Stimulated activated CD4-positive, alpha-beta T cell treated with anti-CD3 and anti-CD28 coated beads, Interleukin-1b, Interleukin-23, amount 100 ng/mL, for 1 hour (primary cell): Measurements from ENCODE around the gene EWSR1.
"Not testable (repeated sequence)": the region's sequence is repeated elsewhere in the genome, so short reads cannot be mapped to it uniquely, and the experiment has no call there.

ENCODE experiments used
- DNase-seq, 2 donors: peaks; one replicate each; pipeline ENCODE4 v3.0.0-alpha.2; 2020; ENCODE audit warnings: low read depth in 2 of 2

The EWSR1 gene

DNA sequence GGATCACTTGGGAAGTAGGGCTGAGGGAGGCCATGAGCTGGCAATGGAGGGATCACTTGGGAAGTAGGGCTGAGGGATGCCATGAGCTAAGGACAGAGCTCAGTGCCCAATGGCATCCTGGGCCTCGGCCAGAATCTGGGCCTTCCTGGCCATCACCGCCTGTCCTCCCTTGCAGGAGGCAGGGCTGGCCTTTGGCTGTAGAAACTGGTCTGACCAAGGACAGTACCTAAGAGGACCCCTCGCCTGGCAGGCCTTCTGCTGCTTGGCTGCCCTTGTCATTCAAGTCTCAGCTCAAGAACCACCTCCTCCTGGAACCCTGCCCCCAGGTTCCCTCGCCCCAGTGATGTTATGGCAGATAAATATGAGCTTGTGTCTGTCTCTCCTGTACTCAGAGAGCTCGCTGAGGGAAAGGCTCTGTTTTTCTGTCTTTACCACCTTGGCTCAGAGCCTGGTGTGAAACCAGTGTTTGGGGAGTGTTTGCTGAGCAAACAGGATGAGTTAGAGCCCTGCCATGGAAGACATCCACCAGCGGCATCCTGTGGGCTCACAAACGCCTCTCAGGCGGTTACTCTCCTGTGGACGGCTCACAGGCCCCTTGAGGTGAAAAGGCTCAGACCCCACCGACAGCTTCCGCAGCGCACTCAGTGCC, 66.8 kb downstream of the EWSR1 start:
- no peak for DNase-seq

DNA sequence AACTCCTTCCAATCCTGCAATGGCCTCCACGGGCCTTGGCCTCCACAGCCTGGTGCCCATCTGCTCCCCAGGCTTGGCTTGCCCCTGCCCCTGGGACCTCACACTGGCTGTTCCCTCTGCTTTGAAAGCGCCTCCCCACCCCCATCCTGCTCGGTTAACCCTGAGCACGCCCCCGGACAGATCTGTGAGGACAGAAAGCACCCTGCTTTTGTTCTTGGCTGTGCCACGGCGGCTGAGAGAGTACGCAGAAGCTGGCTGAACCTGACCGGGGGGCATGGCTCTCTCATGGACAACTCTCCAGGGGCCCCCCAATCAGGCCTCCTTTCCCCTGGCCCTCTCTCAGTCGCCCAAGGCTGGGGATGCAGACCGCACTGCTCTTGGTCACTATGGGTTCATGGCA, 67.6 kb downstream of the EWSR1 start:
- no peak for DNase-seq

DNA sequence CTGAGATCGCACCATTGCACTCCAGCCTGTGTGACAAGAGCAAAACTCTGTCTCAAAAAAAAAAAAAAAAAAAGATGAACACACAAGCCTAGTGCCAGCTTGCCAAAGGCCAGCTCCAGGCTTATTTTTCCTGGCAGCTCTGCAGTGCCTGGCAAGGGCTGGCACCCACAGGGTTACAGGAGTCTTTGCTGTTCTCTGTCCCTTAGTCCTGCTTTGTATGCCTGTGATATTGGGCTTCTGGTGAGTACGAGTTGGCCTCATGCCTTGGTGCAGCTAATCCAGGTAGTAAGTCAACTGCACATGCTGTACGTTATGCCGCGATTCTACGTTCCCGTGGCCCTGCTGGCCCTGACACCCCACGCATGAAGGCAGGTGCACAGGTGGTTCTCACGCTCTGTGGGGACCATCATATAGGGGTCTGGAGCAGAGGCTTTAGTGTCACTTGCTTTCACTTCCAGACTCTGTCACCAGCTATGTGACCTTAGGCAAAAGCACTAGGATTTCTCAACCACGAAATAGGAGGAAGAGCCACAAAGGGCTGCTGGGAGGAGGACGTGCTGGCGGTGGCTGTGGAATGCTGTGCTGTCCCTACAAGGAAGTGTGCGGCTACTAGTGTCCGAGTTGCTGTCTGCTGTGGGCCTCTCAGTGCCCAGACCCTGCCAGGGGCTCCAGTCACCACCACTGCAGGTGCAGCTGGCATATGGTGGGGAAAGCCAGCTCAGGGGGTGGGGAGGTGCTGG, 68.9 kb downstream of the EWSR1 start:
- DNase-seq = no peak

DNA sequence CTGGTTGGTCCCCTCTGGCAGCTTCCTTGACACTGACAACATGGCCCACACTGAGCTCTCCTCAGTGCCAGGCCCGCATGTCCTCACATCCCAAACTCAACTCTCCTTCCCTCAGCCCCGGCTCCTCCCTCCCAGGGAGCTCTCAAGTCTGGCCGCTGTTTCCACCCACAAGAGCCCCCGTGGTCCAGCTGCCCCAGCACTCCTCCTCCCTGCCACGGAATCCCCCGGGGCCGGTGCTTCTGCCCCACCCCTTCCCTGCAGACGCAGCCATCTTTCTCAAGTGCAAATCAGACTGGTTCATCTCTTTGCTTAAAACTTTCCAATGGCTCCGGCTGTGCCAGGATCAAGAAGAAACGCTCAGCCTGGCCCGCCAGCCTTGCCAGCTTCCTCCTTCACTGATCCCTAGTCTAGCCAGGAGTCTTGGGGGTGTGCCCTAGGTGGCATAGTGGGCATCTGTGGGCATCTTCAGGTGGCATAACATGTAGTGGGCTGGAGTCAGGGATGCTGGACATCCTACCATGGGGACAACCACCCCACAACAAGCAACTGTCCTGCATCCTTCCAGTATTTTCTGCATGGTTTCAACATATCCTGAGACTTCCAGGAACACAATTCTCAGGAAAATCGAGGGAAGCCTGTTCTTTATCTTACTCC, 69.7 kb downstream of the EWSR1 start:
- DNase-seq = no peak

DNA sequence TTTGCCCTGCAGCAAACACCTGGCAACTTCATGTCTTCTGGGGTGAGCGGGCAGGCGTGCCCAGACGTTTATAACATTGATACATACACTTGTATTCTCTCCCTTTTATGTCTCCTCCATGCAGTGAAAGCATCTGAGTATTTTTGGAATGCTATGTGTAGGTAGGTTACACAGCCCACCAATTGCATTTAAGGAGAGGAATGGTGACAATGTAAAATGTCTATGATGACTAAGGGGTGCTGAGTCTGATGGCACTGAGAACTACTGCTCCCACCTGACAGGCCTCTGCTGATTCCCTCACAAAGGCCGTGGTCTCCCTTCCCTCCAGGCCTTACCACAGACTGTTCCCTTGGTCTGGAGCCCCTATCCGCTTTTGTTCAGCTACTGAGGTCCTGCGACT, 70.3 kb downstream of the EWSR1 start:
- no peak for DNase-seq

DNA sequence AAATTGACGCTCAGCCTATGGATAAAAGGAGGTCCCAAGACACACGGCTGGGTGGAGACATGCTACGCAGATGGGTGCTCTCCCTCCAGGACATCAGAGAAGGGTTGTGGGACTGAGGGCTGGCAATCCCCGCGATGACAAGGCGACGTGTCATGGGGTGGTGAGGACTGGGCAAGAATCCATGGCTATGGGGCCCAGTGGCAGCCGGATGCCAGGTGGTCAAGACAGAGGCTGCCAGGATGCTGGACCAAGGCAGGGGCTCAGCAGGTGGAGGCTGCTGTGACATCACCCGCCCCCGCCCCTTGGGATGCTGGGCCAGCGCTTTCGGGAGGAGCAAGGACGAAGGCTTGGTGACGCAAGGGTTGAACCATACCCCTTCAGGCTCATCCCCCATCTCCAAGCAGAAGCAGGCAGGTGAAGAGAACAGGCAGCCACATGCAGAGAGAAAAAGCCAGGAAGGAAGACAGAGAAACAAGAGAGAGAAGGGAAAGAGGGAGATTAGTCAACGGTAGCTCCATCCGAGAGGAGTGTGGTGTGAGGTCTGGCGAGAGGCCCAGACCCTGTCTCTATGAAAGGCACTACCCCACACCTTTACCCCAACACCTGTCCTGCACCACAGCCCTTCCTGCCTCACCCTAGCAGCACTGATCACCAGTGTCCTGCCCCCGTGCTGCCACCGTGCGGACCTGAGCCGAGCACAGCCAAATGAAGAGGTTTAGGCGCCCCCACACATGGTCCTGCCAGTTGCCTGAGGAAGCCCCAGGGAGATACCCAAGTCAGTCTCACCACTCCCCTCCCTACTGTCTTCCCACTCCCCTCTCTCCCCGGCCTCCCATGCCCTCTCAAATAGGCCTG, 71.5 kb downstream of the EWSR1 start:
- DNase-seq = no peak

DNA sequence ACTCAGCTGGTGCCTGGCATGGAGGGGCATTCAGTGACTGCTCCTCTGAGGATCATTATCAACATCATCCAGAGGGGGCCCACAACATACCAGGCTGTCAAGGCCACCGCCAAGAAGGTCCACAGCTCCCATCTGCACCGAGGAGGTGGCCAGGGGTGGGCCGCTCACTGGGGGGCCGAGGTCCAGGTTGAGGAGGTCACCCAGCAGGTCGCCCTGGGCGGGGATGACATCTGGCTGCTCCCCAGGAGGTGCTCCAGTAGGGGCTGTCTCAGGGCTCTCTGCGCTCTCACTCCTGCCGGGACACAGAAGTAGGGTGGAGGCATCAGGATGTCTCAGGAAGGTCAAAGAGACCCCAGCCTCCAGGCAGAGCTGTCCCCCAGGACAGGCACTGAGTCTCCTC, 72.5 kb downstream of the EWSR1 start:
- DNase-seq = no peak

DNA sequence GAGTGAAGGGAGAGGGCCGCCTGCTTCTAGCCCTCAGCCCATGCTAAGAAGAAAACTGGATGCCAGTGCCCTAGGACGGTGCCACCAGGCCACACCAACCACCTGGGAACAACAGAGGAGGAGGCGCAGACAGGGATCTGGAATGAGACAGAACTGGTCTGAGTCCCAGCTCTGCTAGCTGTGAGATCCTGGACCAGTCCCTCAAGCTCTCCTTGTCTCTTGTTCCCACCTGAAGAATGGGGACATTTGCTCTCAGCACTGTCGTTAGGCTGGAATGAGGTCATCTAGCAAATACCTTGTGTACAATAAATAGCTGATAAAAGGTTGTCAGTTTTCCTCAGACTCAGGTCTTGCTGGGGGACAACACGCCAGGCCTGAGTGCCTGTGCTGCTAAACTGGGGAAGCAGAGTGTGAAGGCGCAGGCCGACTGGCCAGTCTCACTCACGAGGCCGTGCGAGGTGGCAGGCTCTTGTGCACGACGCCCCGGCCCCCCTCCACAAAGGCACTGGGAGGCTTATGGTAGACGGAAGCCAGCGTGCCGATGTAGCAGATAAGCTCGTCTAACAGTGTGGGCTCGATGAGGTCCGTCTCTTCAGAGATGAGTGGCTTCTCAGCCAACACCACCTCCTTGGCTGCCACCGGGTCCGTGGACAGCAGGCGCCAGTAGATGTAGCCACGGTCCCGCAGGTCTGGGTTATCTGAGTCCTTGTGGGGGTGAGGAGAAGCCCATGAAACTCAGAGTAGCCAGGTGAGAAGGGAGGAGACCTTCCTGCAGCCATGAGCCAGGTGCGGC, 73.2 kb downstream of the EWSR1 start:
- DNase-seq = no peak

DNA sequence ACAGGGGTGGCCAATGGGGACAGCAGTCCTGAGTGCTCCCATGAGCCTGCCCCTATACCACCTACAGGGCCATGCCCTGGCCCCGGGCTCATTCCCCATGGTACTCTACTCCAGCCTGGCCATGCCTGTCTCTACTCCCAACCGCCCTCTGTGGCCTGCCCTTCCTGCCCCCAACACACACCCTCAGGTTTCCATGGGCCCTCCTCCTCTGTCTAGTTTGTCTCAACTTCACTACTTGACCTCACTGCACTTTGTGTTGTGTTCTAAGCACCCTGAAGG, 73.7 kb downstream of the EWSR1 start:
- no peak for DNase-seq

DNA sequence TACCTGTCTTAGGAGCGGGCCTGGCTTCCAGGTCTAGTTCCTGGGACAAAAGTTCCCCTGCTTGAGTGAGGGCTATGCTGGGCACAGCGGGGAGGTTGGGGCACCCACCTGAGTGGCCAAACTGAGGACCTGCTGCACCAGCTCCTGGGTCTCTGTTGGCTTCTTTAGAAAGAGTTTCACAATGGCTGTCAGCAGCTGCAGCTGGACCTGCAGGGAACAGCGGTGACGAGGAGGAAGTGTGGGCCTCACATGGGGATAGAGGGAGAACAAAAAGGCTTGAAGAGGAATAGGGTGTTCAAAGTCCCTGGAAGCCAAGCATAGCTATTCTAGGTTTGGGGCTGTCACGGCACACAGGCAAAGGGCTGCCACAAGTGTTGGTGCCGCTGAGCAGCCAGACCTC, 74.1 kb downstream of the EWSR1 start:
- DNase-seq = no peak

DNA sequence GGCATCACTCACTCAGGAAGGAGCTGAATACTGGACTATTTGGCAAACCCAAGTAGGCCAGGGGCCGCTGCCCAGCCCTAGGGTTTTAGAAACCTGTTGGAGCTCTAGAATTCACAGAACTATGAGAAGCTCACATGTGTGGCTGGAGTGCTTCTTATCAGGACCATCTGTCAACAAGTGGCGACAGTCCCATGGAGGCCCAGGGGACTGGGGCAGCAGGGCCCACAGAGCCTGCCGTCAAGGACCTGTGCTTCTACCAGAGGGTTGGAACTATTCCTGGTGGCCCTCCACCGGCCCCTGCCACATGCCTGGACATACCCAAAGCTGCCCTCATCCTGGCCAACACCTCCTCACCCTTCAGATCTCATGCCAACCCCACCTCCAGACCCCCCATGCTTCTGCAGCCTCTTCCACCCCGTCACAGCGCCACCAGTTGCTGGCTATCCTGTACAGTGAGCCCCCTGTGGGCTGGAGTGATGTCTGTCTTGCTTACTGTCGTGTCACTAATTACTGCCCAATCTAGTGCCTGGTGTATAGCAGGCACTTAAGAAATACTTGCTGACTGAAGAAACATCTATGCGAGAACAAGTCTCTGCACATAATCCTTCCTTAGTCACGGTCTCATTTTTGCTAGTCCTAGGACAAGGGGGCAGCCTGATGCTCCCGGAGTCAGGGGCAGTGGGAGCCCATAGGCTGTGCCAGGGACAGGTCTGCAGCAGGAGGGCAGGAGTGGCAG, 74.7 kb downstream of the EWSR1 start:
- DNase-seq = no peak

DNA sequence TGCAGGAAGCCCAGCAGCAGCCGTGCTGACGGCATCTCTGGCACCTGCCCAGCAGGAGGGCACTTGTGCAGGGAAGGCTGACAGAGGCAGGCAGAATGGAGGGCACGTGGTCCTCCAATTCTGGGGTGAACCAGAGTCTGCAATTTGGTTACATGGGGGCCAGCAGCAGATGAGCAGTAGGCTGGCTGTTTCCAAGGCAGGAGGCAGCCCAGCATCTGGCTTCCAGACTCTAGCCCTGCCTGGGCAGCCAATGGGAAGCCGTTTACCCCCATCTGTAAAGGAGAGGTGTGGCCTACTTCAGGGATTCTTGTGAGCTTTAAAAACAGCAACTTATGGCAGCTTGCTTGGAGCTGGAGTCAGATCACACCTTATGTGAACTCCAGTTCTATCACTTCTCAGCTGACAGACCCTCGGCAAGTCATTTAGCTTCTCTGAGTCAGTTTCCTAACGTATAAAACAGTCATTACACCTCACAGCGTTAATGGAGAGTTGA, 75.3 kb downstream of the EWSR1 start:
- DNase-seq = no peak

DNA sequence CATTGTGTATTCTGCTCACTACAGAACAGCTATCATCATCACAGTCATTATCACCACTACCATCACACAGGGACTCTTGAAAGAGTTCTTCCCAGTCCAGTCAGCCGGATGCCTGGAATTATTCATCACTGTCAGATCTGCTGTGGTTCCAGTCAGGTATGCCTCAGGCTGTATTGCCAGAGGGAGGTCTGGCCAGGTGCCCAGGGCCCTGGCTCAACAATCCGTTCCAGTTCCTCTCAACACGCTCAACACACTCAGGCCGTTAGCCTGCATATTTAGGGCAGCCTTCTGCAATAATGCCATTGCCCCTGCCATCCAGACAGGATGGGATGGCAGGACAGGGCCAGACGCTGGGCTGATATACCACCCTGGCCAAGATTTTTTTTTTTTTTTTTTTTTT, 76.1 kb downstream of the EWSR1 start:
- DNase-seq = no peak

DNA sequence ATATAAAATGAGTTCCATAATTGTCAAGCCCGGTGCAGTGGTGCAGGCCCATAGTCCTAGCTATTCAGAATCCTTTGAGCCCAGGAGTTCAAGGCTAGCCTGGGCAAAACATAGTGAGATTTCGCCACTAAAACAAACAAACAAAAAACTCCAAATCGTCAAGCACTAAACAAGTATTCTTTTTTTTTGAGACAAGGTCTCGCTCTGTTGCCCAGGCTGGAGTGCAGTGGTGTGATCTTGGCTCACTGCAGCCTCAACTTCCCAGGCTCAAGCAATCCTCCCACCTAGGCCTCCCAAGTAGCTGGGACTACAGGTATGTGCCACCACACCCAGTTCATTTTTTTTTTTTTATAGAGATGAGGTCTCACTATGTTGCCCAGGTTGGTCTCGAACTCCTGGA, 76.8 kb downstream of the EWSR1 start:
- not testable (repeated sequence) for DNase-seq

DNA sequence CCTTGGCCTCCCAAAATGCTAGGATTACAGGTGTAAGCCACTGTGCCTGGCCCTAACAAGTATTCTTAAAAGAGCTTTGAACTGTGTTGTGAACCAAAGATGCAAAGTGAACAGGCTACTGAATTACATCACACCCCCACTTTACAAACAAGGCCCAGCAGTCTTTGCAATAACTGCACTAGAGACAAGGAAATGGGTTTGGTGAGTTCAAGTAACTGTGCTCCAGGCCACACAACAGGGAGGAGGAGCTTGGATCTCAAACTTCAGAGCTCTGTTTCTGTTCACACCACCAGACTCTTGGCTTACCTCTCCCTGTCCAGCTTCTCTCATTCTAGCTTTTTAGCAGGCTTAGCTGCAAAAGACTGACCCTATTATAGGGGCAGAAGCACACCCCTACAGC, 77.9 kb downstream of the EWSR1 start:
- no peak for DNase-seq

DNA sequence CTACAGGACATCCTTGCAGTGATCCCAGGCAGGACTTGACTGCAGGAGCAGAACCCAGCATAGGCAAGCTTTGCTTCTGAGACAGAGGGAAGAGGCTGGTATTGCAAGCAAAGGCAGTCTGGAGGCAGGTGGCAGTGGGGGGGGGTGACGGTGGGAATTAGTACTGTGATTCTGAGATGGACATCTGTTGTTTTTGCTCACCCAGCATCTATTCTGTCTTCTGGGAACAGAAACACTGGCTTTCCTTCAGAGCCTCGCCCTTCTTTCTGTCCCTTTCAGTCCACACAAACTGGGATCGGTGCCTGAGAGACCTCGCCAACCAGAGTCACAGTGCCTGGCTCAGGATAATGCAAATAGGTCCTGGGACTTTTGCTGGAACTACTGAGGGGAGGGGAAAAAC, 78.6 kb downstream of the EWSR1 start:
- no peak for DNase-seq

DNA sequence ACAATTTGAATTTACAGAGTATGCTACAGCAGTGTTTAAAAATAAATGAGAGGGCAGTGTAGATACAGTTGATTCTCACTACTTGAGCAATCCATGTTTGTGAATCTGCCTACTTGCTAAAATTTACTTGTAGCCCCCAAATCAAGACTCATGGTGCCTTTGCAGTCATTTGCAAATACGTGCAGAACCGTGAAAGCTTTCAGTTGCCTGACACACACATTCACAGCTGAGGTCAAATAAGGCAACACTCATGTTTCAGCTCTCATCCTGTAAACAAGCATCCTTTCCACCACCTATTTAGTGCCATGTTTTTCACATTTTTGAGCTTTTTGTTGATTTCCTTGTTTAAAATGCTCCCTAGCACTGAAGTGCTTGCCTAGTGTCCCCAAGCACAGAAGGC, 80.0 kb downstream of the EWSR1 start:
- DNase-seq = no peak

DNA sequence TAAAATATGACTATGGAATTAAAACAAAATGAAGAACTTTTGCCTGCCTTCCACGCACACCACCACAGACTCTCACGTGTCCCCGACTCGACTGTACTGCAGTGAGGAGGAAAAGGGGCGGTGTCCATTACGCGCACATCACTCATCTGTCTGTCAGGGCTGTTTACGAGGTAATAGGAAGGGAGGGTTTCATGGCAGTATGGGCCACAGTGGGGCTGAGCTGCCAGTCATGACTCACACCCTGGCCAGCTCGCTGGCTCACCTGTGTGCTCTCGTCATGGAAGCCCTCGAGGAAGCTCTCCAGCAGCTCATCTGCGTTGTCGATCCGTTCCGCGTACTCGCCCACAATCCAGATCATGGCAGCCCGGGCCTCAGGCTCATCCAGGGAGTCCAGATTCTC, 80.9 kb downstream of the EWSR1 start:
- DNase-seq = no peak
